Vagina (tissue), 2 donors: ENCODE measurements around the gene GSK3A.
"Not testable (repeated sequence)": the region's sequence is repeated elsewhere in the genome, so short reads cannot be mapped to it uniquely, and the experiment has no call there.

Experiments
- CTCF ChIP-seq, 3 experiments: fragments of 450-650 bp in 2 of 3; fragments of 200-600 bp in 1 of 3; sonication (generic) in 1 of 3; IDR thresholded peaks; one replicate each; pipeline ENCODE4 v1.5.1; 2017 to 2019; ENCODE audit warnings: antibody characterized with exemption in 3 of 3, mild to moderate bottlenecking in 2 of 3, moderate library complexity in 2 of 3
- POLR2A ChIP-seq, 2 donors: fragments of 450-650 bp; IDR thresholded peaks; one replicate each; pipeline ENCODE4 v1.6.1; 2017; ENCODE audit warnings: antibody characterized with exemption in 2 of 2, mild to moderate bottlenecking in 2 of 2, moderate library complexity in 2 of 2
- POLR2AphosphoS5 ChIP-seq, 2 donors: sonication (generic); formaldehyde crosslinking; IDR thresholded peaks; one replicate each; pipeline ENCODE4 v1.9.0; 2017; ENCODE audit warnings: antibody characterized with exemption in 2 of 2, mild to moderate bottlenecking in 2 of 2, low read depth in 1 of 2; ENCODE audit not compliant: insufficient read depth in 1 of 2

- TF ChIP-seq CTCF (IDR thresholded peaks at IDR 0.05); POLR2A (IDR thresholded peaks at IDR 0.05); POLR2AphosphoS5 (IDR thresholded peaks at IDR 0.05; ENCODE audit: insufficient read depth in 1 of 2, low read depth in 1 of 2): not testable (repeated sequence)
Observed at GRCh38 chr19:42266105-42266504, 23.7 kb upstream of the GSK3A start.
